Measurements from ENCODE around the gene NINL.
A peak's percentile ranks its signal among the peaks of the same experiment; 100 is the strongest.
"Not testable (repeated sequence)": the region's sequence is repeated elsewhere in the genome, so short reads cannot be mapped to it uniquely, and the experiment has no call there.

The NINL gene

GRCh38 chr20:25532015-25532751, 53.1 kb downstream of the NINL start:
- peak; percentile 73 for DNase-seq (ENCODE audit: low spot score)

GRCh38 chr20:25529295-25529951, 55.9 kb downstream of the NINL start:
- DNase-seq (ENCODE audit: low spot score) = no peak

- DNase-seq (ENCODE audit: low spot score) = no peak
These were observed 57.4 kb downstream of the NINL start for GRCh38 chr20:25527949-25528348.

- DNase-seq (ENCODE audit: low spot score) = no peak
These were observed 58.9 kb downstream of the NINL start for GRCh38 chr20:25526446-25526845.

GRCh38 chr20:25525867-25526266, 59.5 kb downstream of the NINL start:
- DNase-seq (ENCODE audit: low spot score) = peak; percentile 90

- DNase-seq (ENCODE audit: low spot score) = no peak
These were observed 60.0 kb downstream of the NINL start for GRCh38 chr20:25525295-25525694.

- no peak for DNase-seq (ENCODE audit: low spot score)
These were observed 63.9 kb downstream of the NINL start for GRCh38 chr20:25521382-25521781.

GRCh38 chr20:25517124-25517523, 68.2 kb downstream of the NINL start:
- no peak for DNase-seq (ENCODE audit: low spot score)

- no peak for DNase-seq (ENCODE audit: low spot score)
These were observed 70.5 kb downstream of the NINL start for GRCh38 chr20:25514747-25515340.

- DNase-seq (ENCODE audit: low spot score) = no peak
These were observed 71.1 kb downstream of the NINL start for GRCh38 chr20:25514195-25514594.

- DNase-seq (ENCODE audit: low spot score) = no peak
These were observed 72.6 kb downstream of the NINL start for GRCh38 chr20:25512709-25513108.

GRCh38 chr20:25511183-25511582, 74.1 kb downstream of the NINL start:
- DNase-seq (ENCODE audit: low spot score) = no peak

GRCh38 chr20:25510721-25511120, 74.6 kb downstream of the NINL start:
- DNase-seq (ENCODE audit: low spot score) = no peak

GRCh38 chr20:25510202-25510601, 75.1 kb downstream of the NINL start:
- no peak for DNase-seq (ENCODE audit: low spot score)

- DNase-seq (ENCODE audit: low spot score) = no peak
These were observed 76.2 kb downstream of the NINL start for GRCh38 chr20:25509084-25509483.

- DNase-seq (ENCODE audit: low spot score) = peak; percentile 93
These were observed 77.1 kb downstream of the NINL start for GRCh38 chr20:25508083-25508770.

- DNase-seq (ENCODE audit: low spot score) = peak; percentile 61
These were observed 77.8 kb downstream of the NINL start for GRCh38 chr20:25507385-25508082.

- no peak for DNase-seq (ENCODE audit: low spot score)
These were observed 80.8 kb downstream of the NINL start for GRCh38 chr20:25504366-25505135.

- no peak for DNase-seq (ENCODE audit: low spot score)
These were observed 81.4 kb downstream of the NINL start for GRCh38 chr20:25503936-25504335.

- not testable (repeated sequence) for DNase-seq (ENCODE audit: low spot score)
These were observed 82.2 kb downstream of the NINL start for GRCh38 chr20:25503051-25503639.

GRCh38 chr20:25500880-25501351, 84.4 kb downstream of the NINL start:
- no peak for DNase-seq (ENCODE audit: low spot score)
